Glomerular endothelial cell (primary cell): Measurements from ENCODE around the gene CCDC63. TPM values are rescaled to one million over a fixed set of nuclear protein-coding genes. Genes with fewer than 3 reads are reported as not detected.
"Not testable (repeated sequence)": the region's sequence is repeated elsewhere in the genome, so short reads cannot be mapped to it uniquely, and the experiment has no call there.

Experiments used
- DNase-seq: peaks from one replicate; pipeline ENCODE4 v3.0.0-alpha.2; 2011; ENCODE audit warnings: low read depth, low spot score; ENCODE audit errors: extremely low read depth
- total RNA-seq: library from RNA; depleted of rRNA; stranded (reverse); fragments of >200 nt; gene quantifications from 2 replicates; pipeline ENCODE4 v1.2.3, GENCODE V29; 2015

CCDC63 gene
- total RNA-seq, 1 donor from 2014 or later = not detected

DNA sequence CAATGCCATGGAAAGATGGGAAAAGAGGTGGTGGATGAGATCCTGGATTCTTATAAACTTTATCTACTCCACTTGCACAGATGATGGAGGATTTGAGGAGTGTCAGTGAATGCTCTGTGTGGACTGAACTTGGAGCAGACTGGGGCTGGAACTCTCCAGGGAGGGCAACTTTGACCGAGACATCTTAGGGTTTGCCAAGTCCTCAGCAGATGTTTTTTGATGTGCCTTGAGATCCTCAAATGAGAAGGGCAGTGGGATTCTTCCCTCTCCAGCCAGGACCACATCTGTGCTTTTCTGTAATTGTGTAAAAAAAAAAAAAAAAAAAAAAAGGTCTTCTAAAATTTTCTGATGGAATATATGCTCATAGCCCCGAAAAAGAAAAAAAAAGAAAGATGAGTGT, 96.6 kb downstream of the CCDC63 start:
- no peak for DNase-seq

DNA sequence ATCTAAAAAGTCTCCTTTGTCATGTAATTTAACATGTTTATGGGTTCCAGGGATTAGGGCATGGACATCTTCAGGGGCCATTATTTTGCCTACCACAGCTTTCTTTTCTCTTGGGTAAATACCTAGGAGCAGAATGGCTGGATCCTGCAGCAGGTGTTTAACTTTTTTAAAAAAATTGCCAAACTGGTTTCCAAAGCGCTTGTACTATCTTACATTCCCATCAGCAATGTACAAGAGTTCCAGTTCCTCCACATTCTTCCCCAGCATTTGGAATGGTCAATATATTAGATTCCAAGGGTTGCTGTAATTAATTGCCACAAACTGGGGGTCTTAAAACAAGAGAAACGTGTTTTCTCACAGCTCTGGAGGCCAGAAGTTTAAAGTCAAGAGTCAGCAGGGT, 101.3 kb downstream of the CCDC63 start:
- DNase-seq = no peak

DNA sequence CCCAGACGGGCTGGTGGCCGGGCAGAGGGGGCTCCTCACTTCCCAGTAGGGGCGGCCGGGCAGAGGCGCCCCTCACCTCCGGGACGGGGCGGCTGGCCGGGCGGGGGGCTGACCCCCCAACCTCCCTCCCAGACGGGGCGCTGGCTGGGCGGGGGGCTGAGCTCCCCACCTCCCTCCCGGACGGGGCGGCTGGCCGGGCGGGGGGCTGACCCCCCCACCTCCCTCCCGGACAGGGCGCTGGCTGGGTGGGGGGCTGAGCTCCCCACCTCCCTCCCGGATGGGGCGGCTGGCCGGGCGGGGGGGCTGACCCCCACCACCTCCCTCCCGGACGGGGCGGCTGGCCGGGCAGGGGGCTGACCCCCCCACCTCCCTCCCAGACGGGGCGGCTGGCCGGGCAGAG, 103.7 kb downstream of the CCDC63 start:
- not testable (repeated sequence) for DNase-seq

DNA sequence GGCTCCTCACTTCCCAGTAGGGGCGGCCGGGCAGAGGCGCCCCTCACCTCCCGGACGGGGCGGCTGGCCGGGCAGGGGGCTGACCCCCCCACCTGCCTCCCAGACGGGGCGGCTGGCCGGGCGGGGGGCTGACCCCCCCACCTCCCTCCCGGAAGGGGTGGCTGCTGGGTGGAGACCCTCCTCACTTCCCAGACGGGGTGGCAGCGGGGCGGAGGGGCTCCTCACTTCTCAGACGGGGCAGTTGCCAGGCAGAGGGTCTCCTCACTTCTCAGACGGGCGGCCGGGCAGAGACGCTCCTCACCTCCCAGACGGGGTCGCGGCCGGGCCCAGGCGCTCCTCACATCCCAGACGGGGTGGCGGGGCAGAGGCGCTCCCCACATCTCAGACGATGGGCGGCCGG, 104.1 kb downstream of the CCDC63 start:
- DNase-seq = not testable (repeated sequence)

Other genes with a start within 250 kb of the CCDC63 start
- 34.6 and 42.7 TPM in 2 replicates for gene TCTN1, start 232.9 kb upstream of the CCDC63 start, total RNA-seq
- gene HVCN1, start 157.9 kb upstream of the CCDC63 start, total RNA-seq = 0.58 and 1.9 TPM in 2 replicates
- 77.5 and 90.4 TPM in 2 replicates for gene PPP1CC, start 104.1 kb upstream of the CCDC63 start, total RNA-seq
- not detected in 2 replicates for gene MYL2, start 73.6 kb downstream of the CCDC63 start, total RNA-seq
- gene CUX2, start 187.2 kb downstream of the CCDC63 start, total RNA-seq = not detected in 2 replicates